Hematopoietic multipotent progenitor cell treated with erythropoietin and hydrocortisone succinate and interleukin-3 and kit ligand, for 8 days (in vitro differentiated cells): Measurements from ENCODE around the gene PAX8.

ENCODE experiments used
- DNase-seq: peaks from one replicate; pipeline ENCODE4 v3.0.0-alpha.2; 2015

PAX8 gene

GRCh38 chr2:113263546-113263945 lies 15.2 kb downstream of the PAX8 start:
- no peak for DNase-seq

GRCh38 chr2:113260991-113261390 lies 17.7 kb downstream of the PAX8 start:
- DNase-seq: no peak

GRCh38 chr2:113258471-113259147 lies 20.1 kb downstream of the PAX8 start:
- no peak for DNase-seq

- DNase-seq: no peak
Observed at GRCh38 chr2:113257516-113258264, 21.0 kb downstream of the PAX8 start.

- DNase-seq: no peak
Observed at GRCh38 chr2:113255140-113256070, 23.3 kb downstream of the PAX8 start.

- no peak for DNase-seq
Observed at GRCh38 chr2:113253453-113253852, 25.3 kb downstream of the PAX8 start.

- no peak for DNase-seq
Observed at GRCh38 chr2:113252047-113252590, 26.6 kb downstream of the PAX8 start.

GRCh38 chr2:113251118-113251517 lies 27.6 kb downstream of the PAX8 start:
- no peak for DNase-seq

GRCh38 chr2:113248997-113249770 lies 29.5 kb downstream of the PAX8 start:
- peak; percentile 77 for DNase-seq

- no peak for DNase-seq
Observed at GRCh38 chr2:113246606-113247005, 32.1 kb downstream of the PAX8 start.

- DNase-seq: no peak
Observed at GRCh38 chr2:113245276-113245711, 33.4 kb downstream of the PAX8 start.

GRCh38 chr2:113242327-113242726 lies 36.4 kb downstream of the PAX8 start:
- no peak for DNase-seq

GRCh38 chr2:113240915-113241911 lies 37.5 kb downstream of the PAX8 start:
- peak; percentile 19 for DNase-seq

GRCh38 chr2:113240150-113240914 lies 38.4 kb downstream of the PAX8 start:
- peak; percentile 24 for DNase-seq

GRCh38 chr2:113238871-113239839 lies 39.6 kb downstream of the PAX8 start:
- no peak for DNase-seq

- no peak for DNase-seq
Observed at GRCh38 chr2:113237604-113238160, 41.0 kb downstream of the PAX8 start.

GRCh38 chr2:113236367-113237159 lies 42.2 kb downstream of the PAX8 start:
- no peak for DNase-seq
